HG03135 (cell line): ENCODE measurements around the gene LIN37.

Source experiments
- ATAC-seq: cut with Tn5 transposase; IDR thresholded peaks from one replicate; pipeline ENCODE4 v1.9.1; 2021; ENCODE audit warnings: mild to moderate bottlenecking, moderate library complexity; ENCODE audit not compliant: unreplicated experiment

The LIN37 gene, protein sequence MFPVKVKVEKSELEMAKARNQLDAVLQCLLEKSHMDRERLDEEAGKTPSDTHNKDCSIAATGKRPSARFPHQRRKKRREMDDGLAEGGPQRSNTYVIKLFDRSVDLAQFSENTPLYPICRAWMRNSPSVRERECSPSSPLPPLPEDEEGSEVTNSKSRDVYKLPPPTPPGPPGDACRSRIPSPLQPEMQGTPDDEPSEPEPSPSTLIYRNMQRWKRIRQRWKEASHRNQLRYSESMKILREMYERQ

DNA sequence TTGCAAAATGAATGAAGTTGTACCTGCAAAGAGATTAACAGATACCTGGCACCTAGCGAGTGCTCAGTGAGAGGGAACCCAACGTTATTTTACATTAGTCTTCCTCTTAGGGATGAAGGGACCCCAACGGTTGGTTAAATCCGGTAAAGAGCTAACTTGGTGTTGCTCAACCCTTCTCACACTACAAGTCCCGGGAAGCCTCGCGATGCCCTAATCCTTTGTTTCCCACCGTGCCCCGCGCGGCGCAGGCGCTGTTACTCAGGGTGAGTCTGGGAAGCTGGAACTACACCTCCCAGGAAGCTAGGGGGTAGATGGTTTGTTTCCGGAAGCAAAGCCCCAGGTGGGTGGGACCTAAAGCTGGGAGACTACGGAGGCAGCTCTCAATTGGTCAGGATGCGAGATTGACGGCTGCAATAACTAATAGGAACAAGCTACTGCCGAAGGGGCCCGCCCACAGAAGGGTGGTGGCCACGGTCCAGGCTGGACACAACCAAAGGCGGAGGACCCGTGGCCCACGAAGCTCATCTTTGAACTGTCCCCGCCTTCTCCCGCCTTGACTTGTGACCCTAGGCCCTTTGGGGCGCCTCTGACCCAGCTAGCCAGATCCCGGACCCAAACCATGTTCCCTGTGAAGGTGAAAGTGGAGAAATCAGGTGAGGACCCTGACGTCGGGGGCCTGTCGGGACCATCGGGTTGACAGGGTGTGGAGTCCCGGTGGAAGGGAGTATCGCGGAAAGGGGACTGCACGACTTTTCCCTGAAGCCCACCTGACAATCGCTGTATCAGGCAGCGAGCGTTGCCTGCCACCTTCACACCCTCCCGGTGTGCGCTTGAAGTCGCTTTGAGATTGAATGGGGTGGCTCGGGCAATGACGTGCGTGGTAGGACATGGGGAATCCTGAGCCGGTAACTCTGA is at the start of gene LIN37:
Gene LIN37, plus strand, starts transcription at position 471 of the 915 bp plus-strand sequence. Its CDS starts 149 bp downstream, at position 620.
- peak; percentile 71 for ATAC-seq

DNA sequence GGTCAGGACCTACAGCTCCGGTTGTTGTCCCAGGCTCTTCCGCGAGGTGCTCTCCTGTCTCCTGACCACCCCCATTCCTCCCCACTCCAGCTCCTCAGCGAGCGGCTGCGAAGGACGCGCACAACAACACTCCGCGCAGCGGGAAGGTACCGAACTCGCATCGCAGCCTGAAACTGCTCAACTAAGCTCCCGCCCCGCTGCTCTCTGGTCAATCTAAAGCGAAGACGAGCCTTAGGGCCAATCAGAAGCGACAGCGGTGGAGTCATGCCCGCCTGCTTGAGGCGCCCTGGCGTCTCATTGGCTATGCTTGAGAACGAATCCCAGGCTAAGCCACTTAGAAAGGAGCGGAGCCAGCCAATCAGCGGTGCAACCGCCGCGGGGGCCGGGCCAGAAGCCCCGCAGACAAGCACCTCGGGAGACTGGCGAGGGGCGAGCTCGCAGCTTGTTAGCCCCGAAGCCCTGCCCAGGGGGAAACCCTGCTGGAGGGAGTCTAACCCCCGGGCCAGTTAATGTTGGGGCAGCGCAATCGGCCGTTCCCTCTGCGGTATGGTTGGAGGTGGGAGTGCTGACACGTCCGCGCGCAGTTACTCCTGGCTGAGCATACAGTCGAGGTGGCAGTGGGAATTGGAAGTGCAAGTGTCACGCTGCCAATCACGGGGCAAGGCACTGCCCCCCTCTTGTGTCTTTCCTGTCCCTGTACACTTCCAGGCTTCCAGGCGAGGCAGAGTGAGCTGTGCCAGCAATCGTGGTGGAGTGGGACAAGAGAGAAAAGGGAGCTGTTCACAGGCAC is 46.0 kb upstream of the LIN37 start:
- peak; percentile 95 for ATAC-seq

DNA sequence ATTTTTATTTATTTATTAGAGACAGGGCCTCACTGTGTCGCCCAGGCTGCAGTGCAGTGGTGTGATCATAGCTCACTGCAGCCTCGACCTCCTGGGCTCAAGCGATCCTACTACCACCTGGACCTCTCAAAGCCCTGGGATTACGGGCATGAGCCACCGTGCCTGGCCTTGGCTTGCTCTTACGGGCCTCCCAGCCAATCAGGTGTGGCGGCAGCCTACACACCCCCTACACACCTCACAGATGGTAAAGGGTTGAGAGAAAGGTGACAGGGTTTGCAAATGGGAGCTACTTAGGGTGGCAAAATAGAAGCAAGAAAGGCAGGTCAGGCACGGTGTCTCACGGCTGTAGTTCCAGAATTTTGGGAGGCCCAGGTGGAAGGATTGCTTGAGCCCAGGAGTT is 45.0 kb upstream of the LIN37 start:
- no peak for ATAC-seq

DNA sequence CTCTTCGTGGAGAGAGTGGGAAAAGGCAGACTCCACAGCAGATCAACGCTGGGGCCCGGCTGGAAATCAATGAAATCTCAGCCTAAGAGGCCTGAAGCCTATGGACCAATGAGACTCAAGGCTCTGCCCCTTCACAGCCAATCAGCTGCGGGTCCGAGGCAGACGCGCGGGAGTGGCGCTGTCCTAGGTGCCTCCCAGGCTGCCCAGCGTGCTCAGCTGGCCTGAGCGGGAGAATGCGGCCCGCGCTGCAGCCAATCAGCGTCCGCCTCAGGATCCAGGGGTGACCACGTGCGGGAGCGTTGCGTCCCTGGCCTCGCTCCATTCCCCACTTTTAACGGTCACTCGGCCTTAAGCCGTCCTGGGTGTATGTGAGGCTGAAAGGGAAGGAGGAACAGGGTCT is 44.2 kb upstream of the LIN37 start, which contains the start of gene ZBTB32:
Gene ZBTB32, plus strand, starts transcription at position 341 of the 400 bp plus-strand sequence. CDS start 10,069 bp downstream, outside the sequence.
- ATAC-seq, result no peak

DNA sequence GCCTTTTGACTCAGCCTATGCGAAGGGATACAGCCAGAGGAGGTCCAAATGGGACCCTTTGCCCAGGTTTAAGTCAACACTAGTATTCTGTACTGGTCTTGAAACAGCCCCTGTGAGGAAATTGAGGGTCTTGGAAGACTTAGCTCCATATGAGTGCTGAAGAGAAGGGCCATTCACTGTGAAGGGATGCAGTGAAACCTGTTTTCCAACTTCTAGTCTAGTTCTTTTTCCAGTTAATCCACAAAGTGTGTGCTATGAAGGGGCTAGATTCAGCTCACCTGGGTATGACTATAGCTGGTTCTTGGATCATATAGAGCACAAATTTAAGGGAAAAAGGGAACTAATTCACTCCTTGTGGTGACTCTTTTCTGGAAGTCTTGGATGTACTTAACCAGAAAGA is 40.0 kb upstream of the LIN37 start:
- ATAC-seq, result no peak

DNA sequence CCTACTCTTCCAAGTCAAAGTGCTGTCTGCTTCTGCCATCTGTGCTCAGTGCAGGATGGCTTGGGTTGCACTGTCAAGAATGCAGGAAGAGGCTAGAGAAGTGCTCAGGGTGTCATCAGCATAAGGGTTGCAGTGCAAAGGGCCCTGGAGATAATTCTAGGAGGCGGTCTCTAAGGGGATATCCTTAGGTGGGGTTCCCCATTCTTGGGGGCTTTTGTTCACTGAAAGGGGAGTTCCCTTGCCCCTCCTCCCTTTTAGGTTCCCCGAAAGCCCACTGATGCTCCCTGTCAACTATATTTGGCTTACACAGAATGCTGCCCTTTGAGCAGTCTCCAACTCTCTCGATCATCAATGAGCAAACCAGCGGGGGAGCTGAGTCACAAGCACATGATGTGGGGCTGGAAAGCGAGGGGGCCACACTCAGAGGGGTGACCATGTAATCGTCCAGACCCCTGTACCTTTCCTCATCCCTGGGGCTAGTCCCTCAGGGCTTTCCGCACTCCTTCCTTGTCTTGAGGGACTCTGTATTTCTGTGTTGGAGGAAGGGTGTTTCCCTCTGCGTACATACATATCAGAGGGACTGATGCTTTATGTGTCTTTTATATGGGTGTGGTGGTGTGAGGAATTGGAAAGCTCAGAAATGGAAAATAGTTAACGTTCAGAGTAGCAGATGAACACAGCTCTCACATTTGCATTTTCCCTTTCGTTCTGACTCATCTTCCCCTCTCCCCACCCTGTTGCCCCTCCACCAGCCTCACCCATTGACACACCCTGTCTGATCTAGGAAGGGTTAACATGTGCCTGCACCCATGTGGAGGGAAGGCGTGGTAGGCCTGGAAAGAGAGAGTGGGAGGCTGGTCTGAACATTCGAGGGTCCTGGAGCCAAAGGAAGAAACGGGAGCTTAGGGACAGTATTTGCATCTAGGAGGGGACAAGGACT is 37.3 kb upstream of the LIN37 start:
- ATAC-seq, result peak; percentile 35

DNA sequence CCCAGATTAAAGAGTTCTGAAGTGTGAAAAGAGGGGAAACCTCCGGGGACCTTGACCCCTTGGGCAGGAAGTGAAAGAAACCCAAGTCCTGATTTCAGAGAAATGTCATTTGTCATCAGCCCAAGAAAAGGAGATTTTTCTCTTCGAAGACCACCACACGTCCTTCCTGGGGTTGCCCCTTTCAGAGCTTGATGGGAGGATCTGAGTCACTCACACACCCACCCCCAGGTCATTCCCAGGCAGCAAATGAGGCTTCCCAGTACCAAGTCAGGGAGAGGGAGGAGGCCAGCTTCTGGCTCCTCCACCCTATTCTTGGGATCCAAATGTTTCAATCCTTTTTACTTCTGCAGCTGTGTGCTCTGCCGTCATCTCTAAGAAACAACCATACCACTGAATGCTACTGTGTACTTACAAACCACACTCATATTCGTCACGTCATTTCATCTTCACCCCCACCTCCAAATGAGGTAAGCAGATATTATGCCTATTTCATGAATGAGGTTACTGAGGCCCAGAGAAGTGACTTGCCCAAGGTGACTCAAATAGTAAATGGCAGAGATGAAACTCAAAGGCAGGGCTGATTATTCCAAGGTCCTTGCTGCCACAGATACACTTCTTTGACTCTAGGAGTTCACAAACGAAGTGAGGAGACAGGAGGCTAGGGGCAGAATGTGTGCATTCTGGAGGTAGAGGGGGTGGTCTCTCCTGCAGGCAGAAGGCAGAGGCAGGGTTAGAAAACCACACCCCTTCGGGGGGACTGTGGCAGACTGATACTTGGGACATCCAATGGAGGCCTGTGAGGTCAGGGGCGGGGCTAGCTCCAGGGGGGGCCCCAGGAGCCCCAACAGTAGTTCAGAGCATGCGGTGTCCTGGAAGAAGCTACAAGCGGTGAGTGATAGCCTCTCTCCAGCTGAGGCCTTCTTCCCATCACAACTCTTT is 35.5 kb upstream of the LIN37 start:
- no peak for ATAC-seq

DNA sequence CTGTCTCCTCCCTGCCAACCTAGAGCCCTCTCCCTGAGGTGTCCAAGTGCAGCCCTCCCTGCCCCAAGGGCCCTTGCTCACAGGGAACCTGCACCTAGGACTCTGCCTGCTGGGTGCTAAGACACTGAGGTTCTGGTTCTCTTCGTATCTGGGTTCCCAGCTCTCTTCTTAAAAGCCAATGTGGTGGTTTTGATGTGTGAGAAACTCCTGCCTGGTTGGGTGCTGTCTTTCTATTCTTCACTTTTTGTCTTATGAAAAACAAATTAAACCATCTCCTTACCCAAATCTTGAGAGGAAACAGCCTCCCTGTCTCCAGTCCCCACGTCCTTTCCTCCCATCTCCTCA is 34.9 kb upstream of the LIN37 start:
- no peak for ATAC-seq

DNA sequence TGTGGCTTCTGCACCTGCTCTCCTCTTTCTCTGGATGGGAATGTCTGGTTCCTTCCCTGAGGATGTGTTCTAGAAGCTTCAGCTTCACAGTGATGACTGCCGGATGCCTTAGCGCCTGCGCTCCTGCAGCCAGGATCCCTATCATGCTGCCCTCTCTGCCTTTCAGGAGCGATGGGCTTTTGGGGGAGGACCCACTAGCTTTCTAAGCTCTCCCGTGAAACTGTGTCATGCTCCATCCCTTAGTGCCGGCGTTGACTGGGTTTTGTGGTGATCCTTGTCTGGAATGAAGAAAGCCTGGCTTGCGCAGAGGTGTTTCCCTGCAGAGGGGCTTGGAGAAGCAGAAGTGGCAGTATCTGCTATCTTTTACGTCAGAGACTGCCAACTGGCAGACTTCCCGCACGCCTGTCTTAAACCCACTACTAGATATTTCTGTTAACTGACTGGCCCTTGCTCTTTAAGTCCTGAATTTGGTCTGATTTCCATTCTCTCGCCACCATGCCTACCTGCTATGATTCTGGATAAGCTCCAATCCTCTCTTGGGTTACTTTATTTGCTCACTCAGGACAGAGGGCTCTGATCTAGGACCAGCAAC is 34.4 kb upstream of the LIN37 start:
- ATAC-seq, result no peak

DNA sequence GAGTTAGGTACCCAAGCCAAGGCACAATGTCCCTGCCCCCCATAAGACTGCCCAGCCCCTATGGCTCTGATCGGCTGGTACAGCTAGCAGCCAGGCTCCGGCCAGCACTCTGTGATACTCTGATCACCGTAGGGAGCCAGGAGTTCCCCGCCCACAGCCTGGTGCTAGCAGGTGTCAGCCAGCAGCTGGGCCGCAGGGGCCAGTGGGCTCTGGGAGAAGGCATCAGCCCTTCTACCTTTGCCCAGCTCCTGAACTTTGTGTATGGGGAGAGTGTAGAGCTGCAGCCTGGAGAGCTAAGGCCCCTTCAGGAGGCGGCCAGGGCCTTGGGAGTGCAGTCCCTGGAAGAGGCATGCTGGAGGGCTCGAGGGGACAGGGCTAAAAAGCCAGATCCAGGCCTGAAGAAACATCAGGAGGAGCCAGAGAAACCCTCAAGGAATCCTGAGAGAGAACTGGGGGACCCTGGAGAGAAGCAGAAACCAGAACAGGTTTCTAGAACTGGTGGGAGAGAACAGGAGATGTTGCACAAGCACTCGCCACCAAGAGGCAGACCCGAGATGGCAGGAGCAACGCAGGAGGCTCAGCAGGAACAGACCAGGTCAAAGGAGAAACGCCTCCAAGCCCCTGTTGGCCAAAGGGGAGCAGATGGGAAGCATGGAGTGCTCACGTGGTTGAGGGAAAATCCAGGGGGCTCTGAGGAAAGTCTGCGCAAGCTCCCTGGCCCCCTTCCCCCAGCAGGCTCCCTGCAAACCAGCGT is 33.6 kb upstream of the LIN37 start:
- ATAC-seq, result no peak

DNA sequence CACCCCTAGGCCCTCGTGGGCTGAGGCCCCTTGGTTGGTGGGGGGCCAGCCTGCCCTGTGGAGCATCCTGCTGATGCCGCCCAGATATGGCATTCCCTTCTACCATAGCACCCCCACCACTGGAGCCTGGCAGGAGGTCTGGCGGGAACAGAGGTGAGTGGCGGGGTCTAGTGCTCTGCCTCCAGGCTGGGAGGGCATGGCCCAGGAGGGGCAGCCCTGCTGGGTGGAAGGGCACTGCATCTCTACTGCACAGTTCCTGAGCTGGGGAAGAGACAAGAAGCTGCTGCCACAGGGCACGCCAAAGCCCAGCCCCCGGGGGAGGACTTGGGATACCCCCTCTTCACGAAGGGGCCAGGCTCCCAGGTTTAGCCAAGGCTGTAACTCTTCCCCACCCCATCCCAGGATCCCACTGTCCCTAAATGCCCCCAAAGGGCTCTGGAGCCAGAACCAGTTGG is 33.0 kb upstream of the LIN37 start:
- no peak for ATAC-seq

DNA sequence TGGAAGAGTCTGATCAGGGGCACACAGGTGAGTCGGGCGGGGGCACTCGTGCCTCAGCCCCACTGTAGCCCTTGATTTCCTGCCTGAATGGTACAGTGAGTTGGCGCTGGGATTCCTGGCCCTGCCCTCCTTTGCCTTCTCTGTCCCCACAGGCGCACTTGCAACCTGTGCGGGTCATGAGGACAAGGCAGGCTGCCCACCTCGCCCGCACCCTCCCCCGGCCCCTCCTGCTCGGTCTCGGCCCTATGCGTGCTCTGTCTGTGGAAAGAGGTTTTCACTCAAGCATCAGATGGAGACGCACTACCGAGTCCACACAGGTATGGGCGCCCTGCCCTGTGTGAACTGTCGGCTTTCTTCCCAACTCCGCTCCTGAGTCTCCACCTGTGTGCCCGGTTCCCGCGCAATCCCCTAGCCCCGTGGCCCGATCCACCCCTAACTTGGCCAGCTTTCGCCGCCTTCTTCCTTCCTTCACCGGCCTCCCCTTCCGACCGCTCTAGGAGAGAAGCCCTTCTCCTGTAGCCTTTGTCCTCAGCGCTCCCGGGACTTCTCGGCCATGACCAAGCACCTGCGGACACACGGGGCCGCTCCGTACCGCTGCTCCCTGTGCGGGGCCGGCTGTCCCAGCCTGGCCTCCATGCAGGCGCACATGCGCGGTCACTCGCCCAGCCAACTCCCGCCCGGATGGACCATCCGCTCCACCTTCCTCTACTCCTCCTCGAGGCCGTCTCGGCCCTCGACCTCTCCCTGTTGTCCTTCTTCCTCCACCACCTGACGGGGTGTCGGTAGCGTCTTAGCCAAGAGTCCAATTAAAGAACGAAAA is 32.2 kb upstream of the LIN37 start:
- ATAC-seq, result peak; percentile 4

DNA sequence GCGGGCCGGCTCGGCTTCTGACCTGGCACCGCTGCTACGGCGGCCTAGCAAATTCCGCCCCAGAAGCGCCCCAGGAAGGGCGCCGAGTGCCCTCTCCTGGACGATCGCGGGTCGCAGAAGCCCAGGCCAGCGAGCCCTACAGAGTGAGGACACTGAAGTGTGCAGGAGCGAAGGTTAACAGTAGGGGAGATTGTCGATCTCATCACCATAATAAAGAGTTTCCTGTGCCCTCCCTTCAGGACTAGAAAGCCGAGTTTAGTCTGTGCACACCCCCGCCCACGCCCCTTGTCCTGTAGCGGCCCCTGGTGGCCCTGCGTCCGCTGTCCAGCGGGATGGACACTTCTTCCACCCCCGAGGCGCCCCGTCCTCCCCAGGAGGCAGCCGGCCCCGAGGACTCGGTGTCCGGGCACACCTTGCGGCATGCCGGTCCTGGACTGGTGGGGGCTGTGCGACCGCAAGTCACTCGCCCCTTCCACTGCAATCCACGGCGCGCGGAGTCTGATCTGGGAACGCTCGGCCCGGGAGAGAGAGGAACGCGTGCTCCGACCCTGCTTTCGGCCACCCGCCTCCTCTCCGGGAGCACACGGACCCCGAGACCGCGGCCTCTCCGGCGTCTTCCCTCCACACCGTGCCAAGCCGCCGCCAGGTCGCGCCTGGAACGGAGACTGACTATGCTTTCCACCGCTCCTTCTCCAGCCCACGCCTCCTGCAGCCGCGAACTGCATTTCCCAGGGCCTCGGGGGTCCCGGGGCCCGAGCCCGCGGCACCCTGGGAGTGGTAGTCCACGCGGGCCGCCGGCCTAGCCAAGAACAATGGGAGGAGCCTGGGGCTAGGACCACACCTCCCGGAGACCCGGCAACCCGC is 31.3 kb upstream of the LIN37 start:
- peak; percentile 61 for ATAC-seq

DNA sequence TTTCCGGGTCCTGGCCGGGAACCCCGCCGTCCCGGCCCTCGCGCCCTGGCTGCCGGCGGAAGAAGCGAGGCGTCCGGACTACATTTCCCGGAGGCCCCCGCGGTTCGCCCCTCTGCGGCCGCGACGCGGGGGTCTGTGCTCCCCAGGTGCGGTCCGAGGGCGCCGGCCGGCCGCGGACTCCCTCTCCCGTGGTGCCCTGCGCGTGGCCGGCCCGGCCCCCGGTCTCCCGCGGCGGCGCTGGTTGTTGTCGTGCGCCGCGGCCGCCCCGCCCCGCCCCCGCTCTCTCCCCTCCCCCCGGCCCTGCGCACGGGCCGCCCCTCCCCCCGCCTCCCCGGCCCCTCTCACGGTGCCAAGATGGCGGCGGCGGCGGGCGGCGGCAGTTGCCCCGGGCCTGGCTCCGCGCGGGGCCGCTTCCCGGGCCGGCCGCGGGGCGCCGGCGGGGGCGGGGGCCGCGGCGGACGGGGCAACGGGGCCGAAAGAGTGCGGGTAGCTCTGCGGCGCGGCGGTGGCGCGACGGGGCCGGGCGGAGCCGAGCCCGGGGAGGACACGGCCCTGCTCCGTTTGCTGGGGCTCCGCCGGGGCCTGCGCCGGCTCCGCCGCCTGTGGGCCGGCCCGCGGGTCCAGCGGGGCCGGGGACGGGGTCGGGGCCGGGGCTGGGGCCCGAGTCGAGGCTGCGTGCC is 30.6 kb upstream of the LIN37 start, which contains the start of gene KMT2B:
Gene KMT2B, plus strand, starts transcription at position 339 of the 680 bp plus-strand sequence. Its CDS starts 16 bp downstream, at position 355.
- no peak for ATAC-seq

DNA sequence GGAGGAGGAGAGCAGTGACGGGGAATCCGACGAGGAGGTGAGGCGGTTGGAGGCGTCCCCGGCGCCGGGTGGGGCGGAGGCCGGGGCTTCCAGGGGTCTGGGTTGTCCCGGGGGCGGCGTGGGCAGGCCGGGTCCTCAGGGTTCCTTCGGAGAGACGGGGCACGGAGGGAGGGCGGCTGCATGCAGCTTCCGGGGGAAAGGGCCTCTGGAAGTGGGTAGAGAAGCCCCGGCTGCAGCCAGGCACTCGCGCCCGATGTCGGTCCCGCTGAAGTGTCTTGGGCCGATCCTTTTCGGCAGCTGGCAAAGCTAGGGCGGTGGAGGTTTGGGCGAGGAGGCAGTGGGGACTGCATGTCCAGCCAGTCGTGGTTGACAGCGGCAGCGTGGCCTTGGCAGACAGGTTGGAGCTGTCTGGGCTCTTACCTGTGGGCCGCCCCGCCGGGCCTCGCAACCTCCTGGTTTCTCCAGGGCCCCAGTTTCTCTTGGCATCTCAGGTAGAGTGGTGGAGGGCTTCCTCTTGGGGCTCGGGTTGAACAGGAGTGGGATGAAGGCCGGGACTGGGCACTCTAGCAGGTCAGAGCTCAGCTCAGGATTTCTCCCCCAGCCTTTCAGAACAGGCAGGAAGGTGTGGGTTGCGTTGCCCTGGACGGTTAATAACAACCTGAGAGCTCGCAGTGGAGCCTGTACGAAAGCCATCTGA is 29.9 kb upstream of the LIN37 start:
- no peak for ATAC-seq
